Activated CD4-positive, alpha-beta T cell treated with anti-CD3 and anti-CD28 coated beads, Interleukin-2, amount 50 U/mL, for 16 hours (primary cell): ENCODE results near the gene BDP1.
A peak's percentile ranks its signal among the peaks of the same experiment; 100 is the strongest.
"Not testable (repeated sequence)": the region's sequence is repeated elsewhere in the genome, so short reads cannot be mapped to it uniquely, and the experiment has no call there.

Experiments
- DNase-seq: peaks from one replicate; pipeline ENCODE4 v3.0.0-alpha.2; 2020

BDP1 gene

GRCh38 chr5:71571811-71572210 lies 116.4 kb downstream of the BDP1 start:
- DNase-seq: not testable (repeated sequence)

- DNase-seq: no peak
These were observed 118.1 kb downstream of the BDP1 start for GRCh38 chr5:71573591-71573990.

- not testable (repeated sequence) for DNase-seq
These were observed 120.1 kb downstream of the BDP1 start for GRCh38 chr5:71575588-71575987.

GRCh38 chr5:71576241-71576640 lies 120.8 kb downstream of the BDP1 start:
- no peak for DNase-seq

GRCh38 chr5:71577839-71578238 lies 122.4 kb downstream of the BDP1 start:
- not testable (repeated sequence) for DNase-seq

GRCh38 chr5:71582945-71583584 lies 127.6 kb downstream of the BDP1 start:
- DNase-seq: no peak

- peak; percentile 12 for DNase-seq
These were observed 130.8 kb downstream of the BDP1 start for GRCh38 chr5:71586052-71586940.

GRCh38 chr5:71586941-71587765 lies 131.7 kb downstream of the BDP1 start, which contains the start of gene MCCC2:
Gene MCCC2 (plus strand): TSS chr5:71587340. CDS start chr5:71587426, 86 bp downstream.
- DNase-seq: peak; percentile 98

GRCh38 chr5:71587766-71588532 lies 132.5 kb downstream of the BDP1 start:
- no peak for DNase-seq

GRCh38 chr5:71588533-71588885 lies 133.1 kb downstream of the BDP1 start:
- DNase-seq: no peak

- peak; percentile 22 for DNase-seq
These were observed 134.5 kb downstream of the BDP1 start for GRCh38 chr5:71589903-71590302.

- DNase-seq: no peak
These were observed 135.6 kb downstream of the BDP1 start for GRCh38 chr5:71591100-71591499.

GRCh38 chr5:71596169-71596568 lies 140.7 kb downstream of the BDP1 start:
- no peak for DNase-seq

- no peak for DNase-seq
These were observed 141.6 kb downstream of the BDP1 start for GRCh38 chr5:71597001-71597400.

GRCh38 chr5:71600783-71601182 lies 145.3 kb downstream of the BDP1 start:
- DNase-seq: no peak

GRCh38 chr5:71601222-71602026 lies 146.0 kb downstream of the BDP1 start:
- peak; percentile 93 for DNase-seq

GRCh38 chr5:71609916-71610315 lies 154.5 kb downstream of the BDP1 start:
- DNase-seq: not testable (repeated sequence)

GRCh38 chr5:71615809-71616208 lies 160.4 kb downstream of the BDP1 start:
- DNase-seq: no peak
